K562 (cell line): ENCODE results near the gene UBE2E3. TPM values are rescaled to one million over a fixed set of nuclear protein-coding genes. Genes with fewer than 3 reads are reported as not detected.
A peak's percentile ranks its signal among the peaks of the same experiment; 100 is the strongest.

Experiments
- ATAC-seq: fragments of 200-7000 bp; cut with Tn5 transposase; 3 replicates; pipeline ENCODE4 v1.9.1; 2020; ENCODE audit warnings: moderate library complexity
- BruUV-seq: library from RNA; stranded (reverse); fragments of 400-500 nt; replicated peaks from 2 replicates; lab custom pipeline; 2021; lab: Mats Ljungman, UMichigan
- CTCF ChIA-PET: fragments of 300-600 bp; formaldehyde crosslinking; extraction: SDS; loops from one replicate; lab custom pipeline; 2021; ENCODE audit warnings: low intra/inter-chr PET ratio; lab: Yijun Ruan, JAX
- POLR2A ChIA-PET: fragments of 300-600, 350-650 bp; sonication (Branson Sonifier 250); formaldehyde crosslinking; extraction: SDS; loops from one replicate; lab custom pipeline; 2021; ENCODE audit warnings: antibody characterized with exemption, inconsistent platforms; lab: Yijun Ruan, JAX
- DNase-seq, 4 experiments: peaks; one replicate each; pipeline versions ENCODE4 v3.0.0 to v3.0.0-alpha.2; 2011 to 2018; ENCODE audit warnings: low spot score in 3 of 4, mixed read lengths in 3 of 4; ENCODE audit errors: extremely low read depth in 1 of 4
- FAIRE-seq: peaks from 2 replicates; lab custom pipeline; 2011; peaks lifted over from hg19 to GRCh38; lab: Jason Lieb, UNC
- H2AFZ ChIP-seq: 2 replicates; pipeline ENCODE4 v1.6.0; 2011; ENCODE audit warnings: low read depth, low read length, control low read depth, inconsistent platforms
- H3K27ac ChIP-seq: fragments of 200-600 bp; 3 replicates; pipeline ENCODE4 v1.8.0; 2011; ENCODE audit warnings: low read depth, mild to moderate bottlenecking, control low read depth, inconsistent platforms, low read length, moderate library complexity, mixed read lengths; ENCODE audit errors: extremely low read depth
- H3K27me3 ChIP-seq, 2 experiments: fragments of 300-600 bp in 1 of 2; 2 replicates in 1 of 2; 3 replicates in 1 of 2; pipeline versions ENCODE4 v1.6.0 to v1.8.0; 2011; ENCODE audit warnings: inconsistent platforms in 2 of 2, low read length in 2 of 2, mild to moderate bottlenecking in 1 of 2, mixed read lengths in 1 of 2, moderate library complexity in 1 of 2; ENCODE audit not compliant: control insufficient read depth in 2 of 2, insufficient read depth in 2 of 2
- H3K36me3 ChIP-seq: fragments of 300-600 bp; 3 replicates; pipeline ENCODE4 v1.8.0; 2011; ENCODE audit warnings: mild to moderate bottlenecking, low read length, inconsistent platforms; ENCODE audit not compliant: control insufficient read depth, insufficient read depth
- H3K4me1 ChIP-seq, 2 experiments: fragments of 200-600 bp in 1 of 2; replicated peaks in 1 of 2; 2 replicates in 1 of 2; 3 replicates in 1 of 2; pipeline versions ENCODE4 v1.5.1 to v1.8.0; 2011; ENCODE audit warnings: inconsistent platforms in 2 of 2, low read length in 2 of 2, mild to moderate bottlenecking in 1 of 2, mixed read lengths in 1 of 2, moderate library complexity in 1 of 2; ENCODE audit not compliant: control insufficient read depth in 2 of 2, insufficient read depth in 2 of 2
- H3K4me2 ChIP-seq: 2 replicates; pipeline ENCODE4 v1.6.1; 2011; ENCODE audit warnings: low read length, control low read depth, inconsistent platforms, mixed read lengths; ENCODE audit not compliant: insufficient read depth
- H3K4me3 ChIP-seq: fragments of 200-600 bp; sonication (generic), shearing (Covaris generic); 2 replicates; pipeline ENCODE4 v1.5.1; 2016; ENCODE audit warnings: control low read depth, inconsistent platforms
- H3K79me2 ChIP-seq: fragments of 200-600 bp; 3 replicates; pipeline ENCODE4 v1.8.0; 2011; ENCODE audit warnings: low read length, inconsistent platforms; ENCODE audit not compliant: control insufficient read depth, insufficient read depth
- H3K9ac ChIP-seq, 2 experiments: 2 replicates each; pipeline versions ENCODE4 v1.6.0 to v1.6.1; 2011; ENCODE audit warnings: low read depth in 2 of 2, low read length in 2 of 2, control low read depth in 1 of 2, inconsistent platforms in 1 of 2, mild to moderate bottlenecking in 1 of 2, mixed read lengths in 1 of 2; ENCODE audit not compliant: insufficient read depth in 1 of 2
- H3K9me1 ChIP-seq: one replicate; pipeline ENCODE4 v1.6.0; 2011; ENCODE audit warnings: inconsistent platforms, mild to moderate bottlenecking, low read length, moderate library complexity; ENCODE audit not compliant: control insufficient read depth, insufficient read depth
- H3K9me3 ChIP-seq: replicated peaks from 2 replicates; pipeline ENCODE4 v1.5.1; 2011; ENCODE audit warnings: low read depth, low read length, inconsistent platforms; ENCODE audit not compliant: control insufficient read depth, insufficient read depth
- H4K20me1 ChIP-seq: replicated peaks from 2 replicates; pipeline ENCODE4 v1.6.1; 2011; ENCODE audit warnings: low read length, inconsistent platforms, mixed read lengths; ENCODE audit not compliant: control insufficient read depth, insufficient read depth
- CSDE1 ChIP-seq, 2 experiments: fragments of 450-650 bp; IDR thresholded peaks; 2 replicates each; pipeline ENCODE4 v1.6.1; 2016; ENCODE audit warnings: mild to moderate bottlenecking in 1 of 2
- HDAC3 ChIP-seq: fragments of 450-650 bp; IDR thresholded peaks from 2 replicates; pipeline ENCODE4 v1.6.1; 2018; ENCODE audit warnings: borderline replicate concordance, mild to moderate bottlenecking, moderate library complexity; ENCODE audit not compliant: partially characterized antibody
- L3MBTL2 ChIP-seq: fragments of 450-650 bp; IDR thresholded peaks from 2 replicates; pipeline ENCODE4 v1.6.1; 2016; ENCODE audit warnings: mild to moderate bottlenecking, moderate library complexity
- LARP7 ChIP-seq: fragments of 450-650 bp; IDR thresholded peaks from 2 replicates; pipeline ENCODE4 v1.6.1; 2016
- MAFF ChIP-seq: IDR thresholded peaks from 2 replicates; pipeline ENCODE4 v1.6.1; 2012; ENCODE audit warnings: low read length, improper control_type of control experiment
- MEF2A ChIP-seq: IDR thresholded peaks from 2 replicates; pipeline ENCODE4 v1.6.1; 2011; ENCODE audit warnings: low read depth, mild to moderate bottlenecking, low read length, moderate library complexity; ENCODE audit not compliant: control insufficient read depth
- MLLT1 ChIP-seq, 2 experiments: fragments of 450-650 bp; IDR thresholded peaks; 2 replicates each; pipeline ENCODE4 v1.6.1; 2016
- NELFE ChIP-seq: IDR thresholded peaks from 2 replicates; pipeline ENCODE4 v1.6.1; 2011; ENCODE audit warnings: mild to moderate bottlenecking; ENCODE audit not compliant: insufficient read depth, insufficient read length
- NONO ChIP-seq, 2 experiments: fragments of 200-400 bp in 1 of 2; fragments of 450-650 bp in 1 of 2; formaldehyde crosslinking in 1 of 2; IDR thresholded peaks; 2 replicates each; pipeline ENCODE4 v1.6.1; 2017; ENCODE audit warnings: low read depth in 2 of 2, mild to moderate bottlenecking in 2 of 2, moderate library complexity in 2 of 2, low read length in 1 of 2
- SIN3A ChIP-seq, 2 experiments: fragments of 150-350 bp in 1 of 2; IDR thresholded peaks; 2 replicates each; pipeline ENCODE4 v1.6.1; 2011 to 2016; ENCODE audit warnings: borderline replicate concordance in 2 of 2, low read depth in 2 of 2, low read length in 2 of 2, mild to moderate bottlenecking in 2 of 2, moderate library complexity in 2 of 2; ENCODE audit not compliant: control insufficient read depth in 1 of 2
- ZNF408 ChIP-seq: fragments of 250-450 bp; sonication (Bioruptor Pico); IDR thresholded peaks from 2 replicates; pipeline ENCODE4 v1.4.0; 2020; ENCODE audit warnings: low read depth, mild to moderate bottlenecking, moderate library complexity
- ZNF764 ChIP-seq: fragments of 250-450 bp; sonication (Bioruptor Pico); IDR thresholded peaks from 2 replicates; pipeline ENCODE4 v1.4.0; 2020; ENCODE audit warnings: low read depth, mild to moderate bottlenecking, moderate library complexity
- WGBS: fragments of 100-300 bp; shearing (Covaris generic); methylation state at CpG from one replicate; pipeline ENCODE4 v1.1.6; 2016; ENCODE audit warnings: low coverage, mixed read lengths; ENCODE audit not compliant: insufficient coverage; ENCODE audit errors: missing lambda C conversion rate; 5-methylcytosine and 5-hydroxymethylcytosine counted together
- in situ Hi-C: fragments of 300-500 bp; cut with MboI; formaldehyde crosslinking; loops from 4 replicates; pipeline ENCODE4 v1.15.0; 2018; ENCODE audit warnings: inconsistent platforms, mixed read lengths
- intact Hi-C: fragments of 100-400 bp; cut with micrococcal nuclease; formaldehyde crosslinking; loops from 2 replicates; pipeline ENCODE4 v1.14.2; 2022
- polyA plus RNA-seq, 8 experiments: library from polyadenylated mRNA; depleted of rRNA in 4 of 8; stranded (reverse) in 5 of 8; unstranded in 3 of 8; fragments of >200 nt; fragmentation: Nextera tagmentation in 2 of 8; fragmentation: Illumina TruSeq in 1 of 8; extraction: Ambion mirVana in 2 of 8; extraction: Trizol in 1 of 8; gene quantifications; 2 replicates each; pipeline versions ENCODE4 v1.2.1 to v1.2.3, GENCODE V29; 2011 to 2014; ENCODE audit warnings: inconsistent platforms in 1 of 8, missing spikeins in 1 of 8
- total RNA-seq, 7 experiments: library from RNA; depleted of rRNA in 6 of 7; stranded (reverse); fragments of >200 nt in 6 of 7; fragmentation: Illumina TruSeq in 2 of 7; extraction: Trizol in 2 of 7; gene quantifications; 2 replicates each; pipeline versions ENCODE4 v1.2.1 to v1.2.3, GENCODE V29; 2011 to 2021; ENCODE audit warnings: low replicate concordance in 1 of 7

UBE2E3 gene
- total and polyA plus RNA-seq, 9 of the 15 experiments (the other 6 are each of a cell fraction or from before 2014, with no cell fraction given), result 58.2 to 173 (median 78.0) TPM

DNA sequence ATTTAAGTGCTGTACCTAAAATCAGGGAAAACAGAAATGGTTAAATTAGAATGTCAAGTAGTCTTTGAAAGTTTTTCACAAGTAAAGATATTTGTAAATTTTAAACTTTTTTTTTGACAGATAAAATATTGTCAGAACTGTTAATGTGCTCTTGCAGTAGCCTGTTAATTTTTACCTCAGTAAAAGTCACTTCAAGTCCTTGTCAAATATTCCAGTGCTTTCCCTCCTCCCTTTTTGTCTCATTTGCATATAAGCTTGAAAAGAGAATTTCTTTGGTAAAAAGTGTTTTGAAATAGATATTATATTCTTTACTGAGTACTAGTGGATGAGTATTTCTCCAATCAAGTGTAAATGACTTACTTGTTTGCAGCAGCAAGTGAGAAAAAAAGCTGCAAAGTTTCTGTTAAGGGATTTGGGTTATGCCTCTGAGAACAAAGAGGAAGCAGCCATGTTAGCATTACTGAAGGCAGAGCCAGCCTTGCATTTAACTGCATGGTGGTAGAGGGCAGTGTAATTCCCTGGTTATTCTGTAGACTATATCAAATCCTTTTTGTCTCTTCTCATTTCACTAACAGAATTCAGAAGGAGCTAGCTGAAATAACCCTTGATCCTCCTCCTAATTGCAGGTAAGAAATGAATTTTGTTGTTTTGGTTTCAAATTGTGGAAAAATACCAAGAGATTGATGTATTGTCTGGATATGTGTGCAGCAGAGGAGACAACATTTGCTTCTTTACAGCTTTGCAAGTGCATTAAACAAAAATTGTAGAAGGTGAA, 3.2 kb downstream of the UBE2E3 start (continued):
- no peak for TF ChIP-seq ZNF408
- TF ChIP-seq LARP7, result no peak
- TF ChIP-seq ZNF764 (CRISPR knock-in tag), result no peak
- TF ChIP-seq MLLT1 (IDR thresholded peaks at IDR 0.05), result no peak
- no peak for TF ChIP-seq MAFF
- no peak for TF ChIP-seq CSDE1 (IDR thresholded peaks at IDR 0.05)
- peak; percentile 51 for TF ChIP-seq L3MBTL2

- TF ChIP-seq HDAC3 (no peak), NONO (IDR thresholded peaks at IDR 0.05; ENCODE audit: low read depth in 2 of 2, low read length in 1 of 2) (no peak), MEF2A (no peak), SIN3A (IDR thresholded peaks at IDR 0.05; ENCODE audit: borderline replicate concordance in 2 of 2, control insufficient read depth in 1 of 2, low read depth in 2 of 2, low read length in 2 of 2) (no peak), NELFE (no peak), CSDE1 (IDR thresholded peaks at IDR 0.05) (no peak)
- Histone ChIP-seq H3K27me3 (no peaks in the 10 kb centered on the region), H3K79me2 (peaks cover 82% of the 10 kb centered on the region), H3K27ac (no peak overlapping the region), H3K4me3 (no peak overlapping the region), H3K4me2 (no peak overlapping the region), H3K9me3 (no peaks in the 10 kb centered on the region), H3K9me1 (no peaks in the 10 kb centered on the region), H3K36me3 (peaks cover 49% of the 10 kb centered on the region), H3K9ac (no peak overlapping the region; a peak in 1 of 4 replicates), H4K20me1 (no peaks in the 10 kb centered on the region), H2AFZ (no peak overlapping the region), H3K4me1 (peaks cover 0 to 18% of the 10 kb centered on the region in 2 experiments; a peak in 2 of 5 replicates)
- WGBS, result 87% methylated on average over 2 of the region's 2 CpGs
- ATAC-seq, result no peak
- BruUV-seq, result no TSS peak
- in situ Hi-C loops (no loop called here), intact Hi-C loops (loop anchor here (10.0 kb wide), 2 partner anchors 861 to 909 kb away; partner anchors contain the start of gene ITPRID2)
- CTCF ChIA-PET, result no interaction called here
- FAIRE-seq, result no peak
- DNase-seq, result no peak
- POLR2A ChIA-PET, result no interaction called here
Observed at GRCh38 chr2:180985771-180986395, 5.5 kb downstream of the UBE2E3 start.
